ENCODE data around the gene SCO2. TPM values are rescaled to one million over a fixed set of nuclear protein-coding genes. Genes with fewer than 3 reads are reported as not detected.

Gene SCO2
- total and polyA plus RNA-seq, 10 of the 15 experiments (the other 5 are each of a cell fraction or from before 2014, with no cell fraction given): 0.18 to 16.0 (median 2.4) TPM; not detected in 1

- CTCF ChIA-PET: interaction anchor here (1.6 kb wide), 1 partner anchor 89 kb away, joined by 6 read pairs; no protein-coding TSS in a partner anchor
- WGBS (ENCODE audit: insufficient coverage, insufficient replicate concordance, low lambda C conversion rate, missing lambda C conversion rate): 0% methylated on average over 47 of the region's 56 CpGs
- H3K27ac ChIP-seq (ENCODE audit: control insufficient read depth, insufficient read depth): peak overlapping the region; percentile 100
- no peak overlapping the region for H2AFZ ChIP-seq (ENCODE audit: control insufficient read depth, low read depth, low read length)
- peak overlapping the region; percentile 71 for H3K4me2 ChIP-seq (ENCODE audit: control insufficient read depth, insufficient read depth)
- RAD21 ChIA-PET (ENCODE audit: unreplicated experiment): interaction anchor here (0.5 to 1.8 kb wide), 6 partner anchors 9 to 89 kb away, joined by 3 to 4 read pairs (median 3); partner anchors contain the start of genes LMF2, NCAPH2 and SYCE3
- FAIRE-seq (no peak), ATAC-seq (peak; percentile 2), DNase-seq (ENCODE audit: low read depth, low spot score) (no peak)
- BruUV-seq (replicated peaks): TSS peak; percentile 29
- H3K9me3 ChIP-seq (replicated peaks; ENCODE audit: control insufficient read depth, insufficient read depth, low read length): no peaks in the 10 kb centered on the region
- no peaks in the 10 kb centered on the region; a peak in 3 of 4 replicates for H3K36me3 ChIP-seq (ENCODE audit: control insufficient read depth in 2 of 2, insufficient read depth in 2 of 2, low read length in 1 of 2)
- H3K79me2 ChIP-seq (ENCODE audit: control insufficient read depth, insufficient read depth, low read length): peaks cover 54% of the 10 kb centered on the region
- POLR2A ChIA-PET: interaction anchor here (1.6 to 4.2 kb wide), 5 partner anchors 9 to 226 kb away, joined by 3 to 61 read pairs (median 8); partner anchors contain the start of genes LMF2, NCAPH2 and SYCE3
- SMC1A ChIA-PET (ENCODE audit: uncharacterized antibody, unreplicated experiment): interaction anchor here (1.1 to 2.4 kb wide), 3 partner anchors 10 to 89 kb away, joined by 4 to 18 read pairs (median 5); partner anchors contain the start of gene NCAPH2
- H4K20me1 ChIP-seq (ENCODE audit: control insufficient read depth, insufficient read depth): no peaks in the 10 kb centered on the region
- peak overlapping the region; percentile 100 for H3K9ac ChIP-seq (ENCODE audit: control insufficient read depth, insufficient read depth, low read length)
- no peaks in the 10 kb centered on the region for H3K27me3 ChIP-seq (replicated peaks in 1 of 2; ENCODE audit: control insufficient read depth in 2 of 2, insufficient read depth in 2 of 2, low read length in 1 of 2)
- intact Hi-C loops (cut with micrococcal nuclease; ENCODE audit: unreplicated experiment) (no loop called here), in situ Hi-C loops (cut with MboI) (loop anchor here (10.0 kb wide), 1 partner anchor 567 kb away; the partner anchor contains the start of gene PIM3)
- H3K4me1 ChIP-seq (ENCODE audit: control insufficient read depth, insufficient read depth, low read length): peaks cover 44% of the 10 kb centered on the region
- peak overlapping the region; percentile 78 for H3K4me3 ChIP-seq
- TF ChIP-seq BHLHE40 (IDR thresholded peaks at IDR 0.05; ENCODE audit: borderline replicate concordance in 1 of 2, low read depth in 2 of 2, low read length in 1 of 2): no peak
- no peak for TF ChIP-seq FOXM1 (IDR thresholded peaks at IDR 0.05; ENCODE audit: low read depth, low read length)
- TF ChIP-seq RAD51 (IDR thresholded peaks at IDR 0.05): no peak
- TF ChIP-seq EP300 (IDR thresholded peaks at IDR 0.05; ENCODE audit: borderline replicate concordance in 1 of 2, control insufficient read depth in 1 of 2, low read depth in 2 of 2, low read length in 2 of 2): no peak
- peak; percentile 16; the same call in 1 of the 2 replicates for TF ChIP-seq POLR2AphosphoS2 (IDR thresholded peaks at IDR 0.05; ENCODE audit: low read depth, low read length)
- 0 out of 2 replicates have a peak, but pooled peaks have one; percentile 10 for TF ChIP-seq CHD2 (IDR thresholded peaks at IDR 0.05; ENCODE audit: borderline replicate concordance, low read depth, low read length)
- no peak for TF ChIP-seq TCF7 (IDR thresholded peaks at IDR 0.05; ENCODE audit: borderline replicate concordance)
- peak; percentile 46 for TF ChIP-seq IKZF1 (conservative IDR thresholded peaks at IDR 0.05)
- TF ChIP-seq HDAC2 (IDR thresholded peaks at IDR 0.05): no peak
- TF ChIP-seq MLLT1 (IDR thresholded peaks at IDR 0.05): peak; percentile 89
- peak; percentile 52; the same call in 1 of the 2 replicates for TF ChIP-seq EED (IDR thresholded peaks at IDR 0.05; ENCODE audit: low read depth)
- peak; percentile 56 for TF ChIP-seq SMAD1 (IDR thresholded peaks at IDR 0.05; ENCODE audit: low read depth, partially characterized antibody)
- TF ChIP-seq SUZ12 (IDR thresholded peaks at IDR 0.05; ENCODE audit: unreplicated experiment): no peak
- no peak for TF ChIP-seq E2F4 (IDR thresholded peaks at IDR 0.05; ENCODE audit: low read depth, low read length)
- no peak for TF ChIP-seq HDAC6 (IDR thresholded peaks at IDR 0.05; ENCODE audit: unreplicated experiment)
- TF ChIP-seq IKZF2 (IDR thresholded peaks at IDR 0.05): peak; percentile 44 to 48
- peak; percentile 14; the same call in 1 of the 2 replicates for TF ChIP-seq POLR2AphosphoS5 (IDR thresholded peaks at IDR 0.05; ENCODE audit: low read length)
- TF ChIP-seq EGR1 (IDR thresholded peaks at IDR 0.05; ENCODE audit: borderline replicate concordance in 1 of 2, low read depth in 2 of 2, low read length in 2 of 2): peak in 1 of 2 experiments; percentile 40; a peak in 1 of 3 replicates
- TF ChIP-seq BCL11A (IDR thresholded peaks at IDR 0.05; ENCODE audit: low read depth, low read length): no peak
- TF ChIP-seq POU2F2 (IDR thresholded peaks at IDR 0.05; ENCODE audit: borderline replicate concordance, low read depth, low read length): peak; percentile 64; the same call in 2 of the 3 replicates
- no peak for TF ChIP-seq MYB (IDR thresholded peaks at IDR 0.05; ENCODE audit: borderline replicate concordance, low read depth, low read length)
These were observed 6.7 kb upstream of the SCO2 start for GRCh38 chr22:50531962-50532674.

Measured in GM12878 (cell line).